SIG-M5 treated with dmso at 0.1 percent for 504 hours (cell line): Measurements from ENCODE around the gene CHMP1B.
A peak's percentile ranks its signal among the peaks of the same experiment; 100 is the strongest.
"Not testable (repeated sequence)": the region's sequence is repeated elsewhere in the genome, so short reads cannot be mapped to it uniquely, and the experiment has no call there.

ENCODE experiments used
- DNase-seq: peaks from one replicate; lab custom pipeline; 2025; ENCODE audit not compliant: unreplicated experiment; lab: John Stamatoyannopoulos, UW

The CHMP1B gene

GRCh38 chr18:11839556-11839955, 11.7 kb upstream of the CHMP1B start:
- no peak for DNase-seq

- DNase-seq = no peak
Observed at GRCh38 chr18:11840493-11840892, 10.7 kb upstream of the CHMP1B start.

GRCh38 chr18:11842562-11842961, 8.7 kb upstream of the CHMP1B start:
- no peak for DNase-seq

GRCh38 chr18:11844436-11844835, 6.8 kb upstream of the CHMP1B start:
- no peak for DNase-seq

- DNase-seq = no peak
Observed at GRCh38 chr18:11845654-11846053, 5.6 kb upstream of the CHMP1B start.

GRCh38 chr18:11847811-11848210, 3.4 kb upstream of the CHMP1B start:
- DNase-seq = no peak

- no peak for DNase-seq
Observed at GRCh38 chr18:11849279-11849678, 1.9 kb upstream of the CHMP1B start.

- DNase-seq = peak; percentile 62
Observed at GRCh38 chr18:11849841-11850634, 1.2 kb upstream of the CHMP1B start.

GRCh38 chr18:11850821-11851145, 430 bp upstream of the CHMP1B start:
- DNase-seq = peak; percentile 19

- DNase-seq = peak; percentile 48
Observed at GRCh38 chr18:11851806-11852337, 659 bp downstream of the CHMP1B start.

GRCh38 chr18:11854554-11854953, 3.3 kb downstream of the CHMP1B start:
- DNase-seq = not testable (repeated sequence)

- DNase-seq = no peak
Observed at GRCh38 chr18:11857177-11857887, 6.1 kb downstream of the CHMP1B start.

GRCh38 chr18:11859282-11859830, 8.1 kb downstream of the CHMP1B start:
- DNase-seq = no peak

- DNase-seq = no peak
Observed at GRCh38 chr18:11859903-11860407, 8.7 kb downstream of the CHMP1B start.

- no peak for DNase-seq
Observed at GRCh38 chr18:11860594-11861450, 9.6 kb downstream of the CHMP1B start.

GRCh38 chr18:11861583-11862288, 10.5 kb downstream of the CHMP1B start:
- no peak for DNase-seq

GRCh38 chr18:11862468-11863137, 11.4 kb downstream of the CHMP1B start:
- DNase-seq = no peak

GRCh38 chr18:11864471-11864870, 13.3 kb downstream of the CHMP1B start:
- DNase-seq = no peak

- no peak for DNase-seq
Observed at GRCh38 chr18:11865071-11865470, 13.9 kb downstream of the CHMP1B start.

GRCh38 chr18:11866329-11866728, 15.1 kb downstream of the CHMP1B start:
- no peak for DNase-seq
